ENCODE measurements around the gene UBA6.
A peak's percentile ranks its signal among the peaks of the same experiment; 100 is the strongest.
"Not testable (repeated sequence)": the region's sequence is repeated elsewhere in the genome, so short reads cannot be mapped to it uniquely, and the experiment has no call there.

UBA6 gene

DNA sequence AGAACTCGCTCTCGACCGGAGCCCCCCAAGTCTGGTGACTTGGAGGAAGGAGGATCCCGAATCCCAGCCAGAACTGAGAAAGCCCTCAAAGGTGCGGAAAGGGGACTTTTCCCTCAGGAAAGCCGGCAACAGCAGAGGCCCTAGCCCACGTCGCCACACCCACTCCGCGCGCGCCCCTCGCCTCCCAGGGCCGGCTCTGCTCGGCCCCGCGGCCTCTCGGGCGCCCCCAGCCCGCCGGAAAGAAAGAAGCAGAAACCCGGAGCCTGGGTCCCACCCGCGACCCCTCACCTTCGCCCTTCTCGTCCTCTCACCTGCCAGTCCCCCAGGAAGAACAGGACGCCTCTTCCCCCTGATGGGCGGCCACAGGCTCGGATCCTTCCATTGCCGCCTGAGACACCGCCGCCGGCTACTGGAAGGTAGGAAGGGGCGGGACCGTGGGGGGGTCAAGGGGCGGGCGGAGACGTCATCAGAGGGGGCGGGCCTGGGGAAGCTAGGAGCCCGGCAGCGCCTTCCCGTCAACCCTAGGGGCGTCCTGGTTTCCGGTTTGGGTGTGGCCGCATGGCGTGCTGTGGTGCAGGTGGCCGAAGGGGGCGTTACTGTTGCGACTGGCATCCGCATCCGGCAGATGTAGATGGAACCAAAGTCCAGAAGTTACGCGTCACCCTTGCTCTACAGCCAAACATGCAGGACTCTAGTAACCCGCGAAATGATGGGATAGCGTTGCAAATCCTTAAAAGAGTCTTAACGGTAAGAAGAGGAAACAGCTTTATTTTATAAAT lies at the start of gene UBA6:
Gene UBA6 (minus strand): TSS at position 418 of the 779 bp plus-strand sequence. CDS start 36 bp downstream, at position 382.
- DNase-seq: peak; percentile 94 to 96

DNA sequence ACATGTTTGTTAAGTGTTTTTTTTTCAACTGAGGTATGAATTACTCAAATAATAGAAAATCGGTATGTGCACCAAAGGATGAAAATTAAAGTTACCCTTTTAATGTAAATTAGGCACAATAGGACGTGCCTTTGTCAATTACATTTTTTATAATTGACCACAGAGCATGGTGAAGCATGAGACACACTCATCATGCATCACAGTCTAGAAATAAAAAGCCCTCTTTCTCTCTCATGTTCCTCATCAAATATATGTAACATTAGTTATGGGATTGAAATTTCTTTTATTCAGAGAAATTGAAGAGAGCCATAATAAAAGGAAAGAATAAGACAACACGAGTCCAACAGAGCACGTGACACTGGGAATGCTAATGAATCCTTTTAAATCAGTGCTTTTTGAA lies 49.7 kb upstream of the UBA6 start:
- DNase-seq: no peak

DNA sequence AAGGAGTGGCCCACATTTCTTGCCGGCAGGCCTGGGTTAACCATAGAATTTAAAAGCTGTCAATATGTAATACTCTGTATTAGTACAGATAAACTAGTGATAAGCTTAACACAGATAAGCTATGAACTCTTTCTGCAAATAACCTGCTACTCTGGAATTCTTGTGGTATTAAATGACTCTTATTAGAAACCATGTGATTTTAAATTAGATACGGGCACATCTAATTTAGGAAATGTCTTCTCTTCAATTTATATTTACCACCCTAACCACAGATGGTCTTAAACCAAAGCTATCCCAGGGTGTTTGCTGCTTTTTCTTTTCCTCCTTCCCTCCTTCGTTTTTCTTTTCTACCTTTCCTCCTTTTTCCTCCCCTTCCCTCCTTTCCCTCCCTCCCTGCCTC lies 48.3 kb upstream of the UBA6 start:
- DNase-seq: no peak

DNA sequence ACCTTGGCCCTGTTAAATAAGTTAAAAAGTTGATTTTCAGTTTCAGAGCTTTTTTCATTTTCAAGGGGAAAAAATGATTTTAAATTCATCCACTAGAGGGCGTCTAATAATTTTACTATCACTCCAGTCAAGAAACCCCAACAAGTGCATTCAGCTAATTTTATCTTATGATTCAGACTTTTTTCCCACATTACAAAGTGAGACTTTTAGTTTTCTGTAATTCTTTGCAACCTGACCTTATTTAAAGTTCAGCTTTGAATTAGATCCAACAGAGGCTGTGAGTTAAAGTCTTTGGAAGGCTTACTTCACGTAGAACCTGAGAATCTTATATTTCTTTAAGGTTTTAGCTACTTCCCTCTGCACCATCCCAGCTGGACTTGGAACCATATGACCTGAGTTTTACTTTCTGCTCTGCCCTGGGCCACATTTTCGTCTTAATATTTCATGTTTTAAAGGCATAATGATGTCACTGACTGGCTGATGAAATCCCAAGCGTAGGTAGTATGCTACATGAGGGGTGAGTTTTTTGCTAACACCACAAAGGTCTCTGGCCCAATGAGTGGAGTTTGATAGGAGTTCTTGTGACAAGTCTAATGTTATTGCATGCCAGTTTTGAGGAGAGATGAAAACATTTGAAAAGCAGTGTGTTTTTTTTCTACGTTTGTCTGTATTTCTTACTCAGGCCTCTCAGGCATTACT lies 46.0 kb upstream of the UBA6 start:
- DNase-seq: no peak

DNA sequence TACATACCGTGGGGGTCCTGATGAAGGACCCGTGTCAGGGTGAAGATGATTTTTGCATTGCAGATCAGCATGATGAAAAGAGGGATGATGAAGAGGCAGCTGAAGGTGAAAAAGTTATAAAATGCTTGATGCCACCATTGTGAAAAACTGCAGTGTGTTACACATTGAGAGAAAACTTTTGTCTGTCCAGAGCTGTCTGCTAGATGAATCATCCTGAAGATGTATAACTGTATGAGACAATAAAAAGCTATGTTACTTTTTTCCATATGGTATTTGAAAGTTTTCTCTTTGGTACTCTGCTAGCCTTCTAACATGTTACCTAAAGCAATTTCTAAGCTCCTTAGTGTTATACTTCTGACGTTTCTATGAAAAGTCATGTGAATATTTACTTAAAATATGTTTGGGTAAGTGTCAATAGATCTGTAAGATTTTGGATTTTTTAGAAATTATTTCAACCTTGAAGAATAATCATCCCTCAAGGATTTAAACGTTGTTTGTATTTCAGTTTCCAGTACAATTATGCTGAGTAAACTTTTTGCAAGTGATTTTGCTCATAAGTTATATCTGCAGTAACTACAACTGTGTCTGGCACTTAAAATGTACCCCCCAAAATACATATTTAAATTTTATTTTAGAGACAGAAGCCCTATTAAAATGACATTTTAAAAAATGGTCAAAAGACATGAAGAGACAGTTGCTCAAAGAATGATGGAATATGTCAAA lies 43.8 kb upstream of the UBA6 start:
- no peak for DNase-seq

DNA sequence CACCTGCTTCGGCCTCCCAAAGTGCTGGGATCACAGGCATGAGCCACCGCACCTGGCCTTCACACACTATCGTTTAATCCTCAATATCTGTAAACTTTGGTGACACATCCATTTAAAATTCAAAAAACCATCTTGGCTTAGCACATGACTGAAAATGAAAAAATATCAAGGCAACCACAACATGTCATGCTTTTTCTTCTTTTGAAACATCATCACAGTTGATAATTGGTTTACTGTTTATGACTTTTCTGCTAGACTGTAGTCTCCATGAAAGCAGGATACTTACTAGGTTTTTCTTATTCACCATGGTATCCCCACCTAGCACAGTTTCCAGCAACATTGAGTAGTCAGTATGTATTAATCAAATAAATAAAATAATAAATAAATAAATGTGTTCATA lies 42.2 kb upstream of the UBA6 start:
- DNase-seq: no peak

DNA sequence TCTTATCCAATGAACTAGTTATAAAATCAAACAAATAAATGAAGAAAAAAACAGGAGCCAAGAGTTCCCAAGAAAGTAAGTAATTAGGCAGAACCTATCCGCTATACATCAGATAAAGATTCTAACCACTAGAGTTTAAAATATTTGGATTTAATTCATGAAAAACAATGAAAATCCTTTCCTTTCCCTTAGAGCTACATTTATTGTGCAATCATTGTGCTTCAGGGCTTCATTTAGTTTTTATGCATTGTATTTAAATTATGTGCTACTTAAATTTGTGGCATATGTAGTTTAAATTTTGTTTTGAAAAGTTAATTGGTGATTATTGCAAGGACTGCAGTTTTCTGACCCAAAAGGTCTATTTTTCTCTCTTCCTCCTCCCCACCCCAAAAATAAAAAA lies 35.3 kb upstream of the UBA6 start:
- DNase-seq: no peak

DNA sequence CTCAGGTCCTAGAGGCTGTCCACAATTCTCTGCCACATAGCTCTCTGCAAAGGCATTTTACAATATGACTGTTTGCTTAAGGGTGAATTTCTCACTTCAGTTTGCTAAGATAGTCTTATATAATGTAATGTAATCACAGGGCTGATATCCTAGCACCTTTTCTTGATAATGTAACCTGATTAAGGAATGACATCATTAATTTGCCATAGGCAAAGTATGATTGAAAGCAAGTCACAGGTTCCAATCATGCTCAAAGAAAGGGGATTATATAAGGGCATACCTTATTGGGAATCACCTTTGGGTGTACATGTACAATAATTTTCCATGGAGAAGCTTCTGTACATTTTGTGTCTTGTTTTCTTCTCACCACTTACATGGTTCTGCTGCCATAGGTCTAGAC lies 34.4 kb upstream of the UBA6 start:
- DNase-seq: no peak

DNA sequence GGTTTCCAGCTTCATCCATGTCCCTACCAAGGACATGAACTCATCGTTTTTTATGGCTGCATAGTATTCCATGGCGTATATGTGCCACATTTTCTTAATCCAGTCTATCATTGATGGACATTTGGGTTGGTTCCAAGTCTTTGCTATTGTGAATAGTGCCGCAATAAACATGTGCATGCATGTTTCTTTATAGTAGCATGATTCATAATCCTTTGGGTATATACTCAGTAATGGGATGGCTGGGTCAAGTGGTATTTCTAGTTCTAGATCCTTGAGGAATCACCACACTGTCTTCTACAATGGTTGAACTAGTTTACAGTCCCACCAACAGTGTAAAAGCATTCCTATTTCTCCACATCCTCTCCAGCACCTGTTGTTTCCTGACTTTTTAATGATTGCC lies 29.6 kb upstream of the UBA6 start:
- not testable (repeated sequence) for DNase-seq

DNA sequence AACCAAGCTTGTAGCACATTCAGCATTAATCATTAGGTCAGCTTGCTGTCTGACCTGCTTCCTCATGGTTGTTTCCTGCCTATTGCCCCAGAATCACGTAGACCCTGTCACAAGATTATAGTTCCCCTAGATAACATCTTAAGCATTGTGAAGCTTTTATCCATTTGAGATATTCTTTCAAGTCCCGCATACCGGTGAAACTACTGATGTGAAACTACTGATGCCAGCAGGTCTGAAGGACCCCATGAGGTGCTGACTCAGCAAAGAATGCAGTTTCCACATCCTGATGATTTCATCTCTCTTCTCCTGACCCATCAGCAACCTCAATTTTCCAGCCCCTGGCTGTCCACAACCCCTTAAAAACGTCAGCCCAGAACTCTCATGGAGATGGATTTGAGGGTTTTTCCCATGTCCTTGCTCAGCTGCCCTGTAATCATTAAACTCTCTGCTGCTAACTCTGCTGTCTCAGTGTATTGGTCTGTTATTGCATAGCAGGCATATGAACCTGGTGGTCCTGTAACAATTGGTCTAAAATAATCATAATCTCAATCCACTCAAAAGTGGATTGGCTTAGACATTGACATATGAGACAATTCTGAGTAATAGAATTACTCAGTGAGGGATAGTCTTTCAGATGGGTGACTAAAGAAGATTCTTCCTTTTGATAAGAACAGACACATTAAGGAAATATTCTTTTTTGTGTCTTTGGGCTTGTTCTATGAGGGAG lies 26.3 kb upstream of the UBA6 start:
- no peak for DNase-seq

DNA sequence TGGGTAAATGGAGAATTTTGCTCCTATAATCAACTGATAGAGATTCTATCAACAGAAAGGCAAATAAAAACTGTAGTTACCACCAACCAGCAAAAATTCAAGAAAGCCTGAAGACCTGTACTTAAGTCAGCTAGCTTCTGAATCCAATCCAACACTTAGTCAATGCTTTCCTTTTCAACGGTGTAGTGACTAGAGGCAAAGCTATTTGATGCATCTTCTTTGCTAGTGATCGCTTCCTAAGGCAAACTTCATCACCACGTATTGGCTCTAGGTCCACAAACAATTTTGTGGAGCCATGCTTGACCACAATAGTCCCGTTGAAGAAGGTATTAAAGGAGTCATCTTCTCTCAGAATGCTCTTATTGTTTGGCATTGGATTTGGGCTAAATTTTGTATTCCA lies 25.0 kb upstream of the UBA6 start:
- no peak for DNase-seq

DNA sequence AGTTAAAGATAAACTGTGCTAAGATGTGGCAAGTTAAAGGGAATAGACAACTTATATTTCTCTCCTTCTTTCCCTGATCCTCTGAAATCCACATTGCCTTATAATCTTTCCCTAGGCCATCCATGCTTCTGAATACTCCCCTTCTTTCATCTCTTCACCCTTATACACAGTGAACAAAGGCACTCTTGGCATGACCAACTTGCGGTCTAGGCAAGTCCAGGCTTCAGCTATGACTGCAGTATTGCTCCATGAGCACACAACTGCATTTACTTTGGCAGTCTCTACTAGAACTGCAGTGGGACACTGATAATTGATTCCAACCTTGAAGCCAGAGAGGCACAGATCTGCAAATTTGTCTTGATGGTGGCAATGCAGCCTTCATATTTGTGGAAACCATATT lies 24.2 kb upstream of the UBA6 start:
- DNase-seq: no peak

DNA sequence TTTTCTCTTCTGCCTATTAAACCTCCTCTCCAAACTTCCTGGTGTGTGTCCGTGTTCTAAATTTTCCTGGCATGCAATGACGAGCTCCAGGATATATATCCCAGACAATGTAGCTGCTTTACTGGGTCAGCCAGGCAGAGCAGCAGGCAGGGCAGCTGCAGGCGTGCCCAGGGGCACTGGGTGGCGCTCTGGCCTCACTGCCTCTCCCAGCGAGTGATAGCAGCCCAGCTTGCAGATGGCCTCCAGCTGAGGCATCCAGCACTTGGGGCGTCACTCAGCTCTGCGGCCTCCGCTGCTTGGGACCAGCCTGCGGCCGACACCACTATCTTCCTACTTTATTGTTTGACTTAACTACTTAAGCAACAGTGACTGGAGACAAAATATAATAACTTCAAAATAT lies 23.0 kb upstream of the UBA6 start:
- DNase-seq: no peak

DNA sequence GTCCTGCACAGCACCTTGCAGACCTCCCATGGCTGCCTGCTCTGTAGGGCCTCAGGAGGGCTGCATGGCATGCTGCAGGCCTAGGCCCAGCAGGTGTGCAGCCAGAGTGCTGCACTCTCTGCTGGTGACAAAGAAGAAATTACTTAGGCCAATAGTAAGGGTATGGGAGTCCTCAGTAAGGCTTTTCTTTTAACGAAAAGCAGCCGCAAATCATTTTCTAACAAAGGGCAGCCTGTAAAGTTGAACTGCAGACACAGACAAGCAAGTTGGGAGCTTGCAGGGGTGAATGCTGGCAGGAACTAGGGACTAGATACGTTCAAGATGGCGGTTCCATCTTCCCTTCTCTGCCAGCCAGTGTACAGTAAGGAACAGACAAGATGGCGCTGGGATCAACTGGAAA lies 22.4 kb upstream of the UBA6 start:
- no peak for DNase-seq

DNA sequence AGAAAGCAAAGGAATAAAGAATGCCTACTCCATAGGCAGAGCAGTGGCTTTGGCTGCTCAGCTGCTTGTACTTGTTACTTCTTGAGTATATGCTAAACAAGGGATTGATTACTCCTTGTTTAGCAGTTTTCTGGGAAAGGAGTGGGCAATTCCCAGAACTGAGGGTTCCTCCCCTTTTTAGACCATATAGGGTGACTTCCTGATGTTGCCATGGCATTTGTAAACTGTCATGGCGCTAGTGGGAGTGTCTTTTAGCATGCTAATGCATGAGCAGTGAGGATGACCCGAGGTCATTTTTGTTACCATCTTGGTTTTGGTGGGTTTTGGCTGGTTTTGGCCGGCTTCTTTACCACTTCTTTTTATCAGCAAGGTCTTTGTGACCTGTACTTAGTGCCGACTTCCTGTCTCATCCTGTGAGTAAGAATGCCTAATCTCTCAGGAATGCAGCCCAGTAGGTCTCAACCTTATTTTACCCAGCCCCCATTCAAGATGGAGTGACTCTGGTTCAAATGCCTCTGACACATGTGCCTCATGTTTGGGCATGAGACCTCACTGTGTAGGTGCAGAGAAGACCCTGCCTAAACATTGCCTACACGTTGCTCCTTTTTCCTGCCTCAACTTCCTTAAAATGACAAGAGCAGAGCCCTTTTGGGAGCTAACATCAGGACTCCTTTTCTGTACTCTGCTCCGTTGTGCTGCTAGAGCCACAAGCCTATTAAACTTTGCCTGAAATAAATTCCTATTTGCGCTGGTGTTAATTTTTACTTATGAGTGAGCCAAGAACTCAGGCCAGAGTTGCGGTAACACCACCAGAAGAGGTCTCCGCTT lies 21.0 kb upstream of the UBA6 start:
- no peak for DNase-seq

DNA sequence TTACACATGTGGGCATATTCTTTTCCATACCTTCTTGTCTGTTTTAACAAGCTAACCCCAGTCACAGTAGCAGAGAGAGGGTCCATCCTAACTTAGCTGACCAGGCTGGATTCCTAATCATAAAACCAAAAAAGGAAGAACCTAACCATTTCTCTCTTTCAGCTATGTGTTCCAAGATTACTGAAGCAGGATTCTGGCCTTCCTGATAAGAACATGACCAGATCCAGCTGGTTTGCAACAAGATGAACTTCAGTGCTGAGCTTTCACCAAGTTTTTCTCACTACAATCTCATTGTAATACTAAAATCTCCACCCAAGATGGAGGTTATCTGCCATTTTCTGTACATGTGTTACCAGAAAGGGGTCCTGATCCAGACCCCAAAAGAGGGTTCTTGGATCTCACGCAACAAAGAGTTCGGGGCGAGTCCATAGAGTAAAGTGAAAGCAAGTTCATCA lies 20.4 kb upstream of the UBA6 start:
- no peak for DNase-seq

DNA sequence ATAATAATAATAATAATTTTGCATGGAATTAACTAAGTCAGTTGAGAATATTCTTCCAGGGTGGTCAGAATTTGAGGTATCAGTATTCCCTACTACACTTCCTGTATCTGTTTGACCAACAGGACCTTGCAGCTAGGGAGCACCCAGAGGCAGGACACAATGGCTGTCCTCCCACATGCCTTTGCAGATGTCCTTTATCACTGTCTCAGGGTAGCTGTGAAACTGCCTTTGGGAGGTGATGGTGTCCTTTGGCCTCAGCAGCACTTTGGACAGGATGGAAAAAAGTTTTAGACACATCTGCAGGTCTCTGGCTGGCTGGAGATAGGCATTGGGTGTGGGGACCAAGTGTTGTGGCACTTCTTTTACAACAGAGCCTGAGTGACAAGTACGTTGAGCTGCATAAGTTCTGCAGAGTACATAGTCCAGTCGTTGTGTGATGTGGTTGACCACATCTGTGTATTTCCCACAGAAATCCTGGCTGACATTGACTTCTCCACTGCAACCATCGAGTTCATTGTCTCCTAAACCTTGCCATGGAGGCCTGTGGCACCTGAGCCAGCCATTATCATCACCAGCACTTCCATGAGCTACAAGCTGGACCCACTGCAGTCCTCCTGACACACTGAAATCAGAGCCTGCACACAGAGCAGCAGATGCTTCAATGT lies 19.1 kb upstream of the UBA6 start:
- DNase-seq: no peak

DNA sequence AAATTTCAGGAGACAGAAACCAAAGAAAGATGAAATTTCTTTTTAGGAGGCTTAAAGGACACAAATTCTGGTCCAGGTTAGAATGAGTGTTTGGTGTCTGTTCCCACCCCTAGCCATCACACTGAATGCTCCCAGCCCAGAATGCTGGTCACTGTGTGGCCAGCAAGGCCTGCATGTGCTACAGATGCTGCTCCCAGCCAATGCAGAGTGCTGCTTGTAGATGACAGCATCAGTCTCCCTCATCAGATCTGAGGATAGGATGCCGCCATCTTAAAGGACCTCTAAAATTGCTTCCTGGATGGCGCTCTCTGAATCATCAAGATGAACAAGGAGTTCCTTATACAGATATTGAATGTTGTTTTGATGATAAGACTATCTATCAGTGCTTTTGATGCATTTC lies 17.9 kb upstream of the UBA6 start:
- no peak for DNase-seq

DNA sequence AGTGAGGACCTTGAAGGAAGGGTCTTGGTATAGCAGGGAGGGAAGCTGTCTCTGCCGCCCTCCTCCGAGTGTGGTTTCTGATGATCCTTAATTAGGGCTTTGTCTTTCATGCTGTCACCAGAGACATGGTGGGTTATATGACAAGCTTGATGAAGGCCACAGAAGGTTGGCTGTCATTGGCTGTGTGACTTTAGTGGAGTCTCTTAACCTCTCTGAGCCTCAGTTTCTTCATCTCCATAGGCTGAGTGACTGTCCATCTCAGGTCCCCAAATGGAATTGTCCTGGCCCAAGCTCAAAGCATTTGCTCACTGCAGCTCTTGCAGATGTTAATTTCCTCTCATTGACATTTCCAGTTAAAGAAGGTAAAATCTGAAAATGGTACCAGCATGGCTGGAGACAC lies 16.6 kb upstream of the UBA6 start:
- no peak for DNase-seq

DNA sequence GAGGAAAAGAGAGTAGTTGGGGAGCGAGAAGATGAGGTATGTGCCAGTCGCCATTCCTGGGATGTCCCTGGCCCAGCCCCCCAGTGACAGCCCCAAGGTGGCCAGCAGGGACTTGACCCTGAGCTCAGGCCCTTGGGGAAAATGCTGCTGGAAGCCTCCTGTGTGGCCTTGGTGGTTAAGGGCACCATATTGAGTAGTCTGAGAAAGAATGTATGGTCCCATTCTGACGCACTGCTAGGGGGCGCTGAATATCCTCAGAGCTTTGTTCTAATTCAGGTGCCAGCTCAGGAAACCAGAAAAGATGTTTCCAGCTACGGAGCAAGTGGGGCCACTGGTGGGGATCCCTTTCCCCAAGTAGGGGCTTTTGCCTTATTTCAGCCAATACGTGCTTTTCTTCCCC lies 14.0 kb upstream of the UBA6 start:
- DNase-seq: no peak

DNA sequence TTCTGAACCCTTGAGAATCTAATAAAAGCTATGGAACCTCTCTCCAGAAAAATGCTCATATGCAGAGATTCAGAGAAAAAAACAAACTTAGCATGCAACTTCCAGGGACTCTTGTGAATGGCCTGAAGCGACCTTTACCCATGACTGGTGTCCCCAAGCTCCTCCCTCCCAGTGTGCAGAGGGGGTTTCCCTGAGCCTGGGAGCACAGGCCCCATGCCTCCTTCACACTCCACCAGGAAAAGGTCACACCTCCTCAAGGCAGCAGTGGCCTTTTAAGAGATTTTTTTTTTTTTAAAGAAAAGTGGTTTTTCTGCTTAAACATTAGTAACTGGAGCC lies 13.3 kb upstream of the UBA6 start:
- peak in 1 of 2 experiments; percentile 51 for DNase-seq

Data from activated T-cell treated with anti-CD3 and anti-CD28 coated beads, Interleukin-2, amount 50 U/mL, for 48 hours (primary cell).